Endothelial cell of hepatic sinusoid (primary cell): ENCODE results near the gene ASCC2.

Experiments
- in situ Hi-C: cut with HindIII; loops from 2 replicates; pipeline ENCODE4 v1.10.0; 2017; ENCODE audit warnings: low sequenced_read_pairs

The ASCC2 gene

DNA sequence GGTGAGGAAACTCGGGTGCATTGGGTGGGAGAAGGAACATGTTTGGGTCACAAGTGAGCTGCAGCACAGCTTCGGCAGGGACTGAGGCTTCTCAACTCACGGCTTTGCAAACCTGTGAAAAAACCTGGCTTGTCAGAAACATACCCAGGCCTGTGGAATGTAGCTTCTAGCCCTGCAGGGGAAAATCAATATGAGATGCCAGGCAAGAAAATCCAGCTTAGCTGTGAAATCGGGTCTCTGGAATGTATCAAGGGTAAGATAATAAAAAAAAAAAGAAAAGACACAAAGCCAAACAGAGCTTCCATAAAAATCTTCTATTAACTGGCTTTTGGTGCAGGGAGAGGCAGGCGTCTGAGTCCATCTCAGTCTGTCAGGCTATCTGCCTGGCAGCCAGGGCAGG lies 42.4 kb downstream of the ASCC2 start:
- in situ Hi-C loops = no loop called here

DNA sequence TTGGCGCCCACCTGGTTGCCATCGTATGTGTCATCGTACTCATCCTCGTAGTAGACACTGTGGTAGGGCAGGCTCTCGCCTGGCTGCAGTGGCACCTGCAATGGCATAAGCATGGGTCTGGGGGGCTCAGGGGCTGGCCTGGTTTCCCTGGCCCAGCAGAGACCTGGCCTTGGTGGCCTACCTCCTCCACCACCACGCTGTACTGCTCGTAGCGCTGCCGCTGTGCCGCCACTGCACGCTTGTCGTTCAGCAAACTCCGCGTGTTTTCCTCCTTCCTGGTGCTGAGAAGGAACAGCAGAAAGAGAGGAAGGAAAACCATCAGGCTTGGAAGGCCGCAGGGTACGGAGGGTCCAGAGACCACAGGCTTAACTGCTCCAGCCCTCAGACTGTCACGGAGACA lies 44.7 kb downstream of the ASCC2 start:
- in situ Hi-C loops = no loop called here

DNA sequence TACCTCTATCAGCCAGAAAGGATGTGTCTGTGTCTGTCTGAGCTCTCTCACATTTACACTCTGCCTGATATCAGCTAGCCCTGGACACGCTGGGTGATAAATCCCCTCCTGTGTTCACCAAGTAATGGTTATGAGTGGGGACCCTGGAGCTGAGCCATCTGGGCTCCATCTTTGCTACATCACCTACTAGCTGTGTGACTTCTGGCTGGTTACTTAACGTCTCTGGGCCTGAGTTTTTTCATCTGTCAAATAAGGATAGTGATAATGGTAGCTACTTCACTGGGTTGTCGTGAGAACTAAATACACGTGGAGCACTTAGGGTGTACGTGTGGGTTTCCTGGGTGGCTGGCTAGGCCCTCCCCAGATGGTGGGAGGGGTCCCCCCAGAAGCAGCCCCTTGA lies 48.0 kb downstream of the ASCC2 start:
- in situ Hi-C loops = no loop called here

DNA sequence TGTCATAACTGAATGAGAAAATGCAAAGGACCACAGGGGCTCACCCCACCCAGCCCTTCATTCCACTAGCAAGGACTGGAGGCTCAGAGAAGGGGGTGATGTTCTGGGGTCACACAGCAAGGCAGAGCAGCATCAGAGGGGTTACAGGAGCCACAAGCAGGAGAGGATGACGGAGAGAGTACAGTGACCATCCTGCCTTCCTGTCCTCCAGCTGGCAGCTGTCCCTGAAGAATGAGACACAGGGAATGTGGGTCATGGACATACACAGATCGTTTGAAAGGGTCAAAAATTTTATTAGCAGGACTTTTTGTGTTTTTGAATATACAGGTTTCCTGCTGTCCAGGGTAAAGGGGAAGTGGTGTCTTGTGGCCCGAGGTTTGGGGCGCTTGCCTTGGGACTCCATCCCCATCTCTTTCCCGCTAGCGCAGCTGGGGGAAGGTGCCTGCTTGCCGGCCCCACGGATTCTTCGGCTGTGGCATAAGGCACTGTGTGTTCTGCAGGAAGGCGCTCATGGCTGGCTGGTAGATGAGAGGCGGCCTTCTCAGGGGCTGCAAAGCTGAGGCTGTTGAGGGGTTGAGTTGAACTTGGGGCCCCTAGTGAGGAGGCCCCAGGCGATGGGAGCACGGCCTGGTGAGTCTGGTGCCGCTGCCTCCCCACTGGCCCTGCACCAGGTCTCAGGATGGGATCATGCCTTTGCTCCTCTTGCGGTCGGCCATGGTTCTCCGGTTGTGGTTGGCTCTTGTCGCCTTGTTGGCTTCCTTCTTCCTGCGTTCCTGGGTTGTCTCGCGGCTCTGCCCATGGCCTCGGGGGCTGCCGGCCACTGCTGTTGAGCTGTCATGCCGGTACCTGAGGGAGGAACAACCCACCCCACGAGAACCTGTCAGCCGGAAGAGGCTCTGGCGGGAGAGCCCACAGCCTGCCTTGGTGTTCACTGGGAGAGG lies 49.5 kb downstream of the ASCC2 start:
- in situ Hi-C loops = no loop called here

DNA sequence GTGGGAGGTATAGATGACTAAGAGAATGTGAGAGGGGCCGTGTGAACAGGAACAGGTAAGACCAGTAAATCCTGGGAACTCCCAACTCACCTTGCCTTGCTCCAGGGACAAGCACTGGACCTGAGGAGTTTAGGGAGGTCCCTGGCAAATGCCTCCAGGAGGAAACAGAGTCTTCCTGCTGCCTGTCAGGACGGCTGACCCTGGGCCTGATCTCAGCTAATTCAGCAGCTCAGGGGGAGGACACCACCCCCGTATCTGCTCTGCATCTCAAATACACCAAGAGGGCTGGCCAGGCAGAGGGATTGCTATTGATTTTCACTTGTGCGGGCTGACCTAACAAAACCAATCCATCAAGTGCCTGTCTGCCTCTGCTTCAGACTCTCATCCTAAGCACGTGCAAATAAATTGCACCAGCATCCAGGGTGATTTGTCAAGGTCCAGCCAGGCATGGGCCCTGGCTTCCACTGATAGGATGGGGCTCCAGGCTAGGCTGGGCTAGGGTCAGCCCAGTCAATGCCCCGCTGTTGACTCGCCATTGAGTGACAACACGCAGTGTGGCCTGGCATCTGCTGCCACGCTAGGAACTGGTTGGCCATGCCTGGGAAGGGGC lies 50.6 kb downstream of the ASCC2 start:
- in situ Hi-C loops = no loop called here

DNA sequence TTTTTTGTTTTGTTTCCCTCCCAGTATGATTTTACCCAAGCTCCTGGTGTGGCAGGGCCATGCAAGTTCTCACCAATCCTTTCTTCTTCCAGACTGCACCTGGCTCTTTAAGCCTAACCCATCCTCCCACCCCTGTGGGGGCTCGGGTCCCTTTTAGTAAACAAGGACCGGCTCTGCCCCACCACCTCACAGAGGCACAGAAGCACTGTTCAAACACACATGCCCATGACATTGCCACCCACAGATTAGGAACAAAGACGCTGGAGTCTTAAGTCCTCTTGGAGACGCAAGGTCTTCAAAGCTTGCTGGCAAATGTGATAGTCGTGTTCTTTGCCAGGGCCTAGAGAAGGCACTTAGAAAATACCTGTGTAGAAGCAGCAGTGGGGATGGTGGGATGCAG lies 52.0 kb downstream of the ASCC2 start:
- in situ Hi-C loops = no loop called here

DNA sequence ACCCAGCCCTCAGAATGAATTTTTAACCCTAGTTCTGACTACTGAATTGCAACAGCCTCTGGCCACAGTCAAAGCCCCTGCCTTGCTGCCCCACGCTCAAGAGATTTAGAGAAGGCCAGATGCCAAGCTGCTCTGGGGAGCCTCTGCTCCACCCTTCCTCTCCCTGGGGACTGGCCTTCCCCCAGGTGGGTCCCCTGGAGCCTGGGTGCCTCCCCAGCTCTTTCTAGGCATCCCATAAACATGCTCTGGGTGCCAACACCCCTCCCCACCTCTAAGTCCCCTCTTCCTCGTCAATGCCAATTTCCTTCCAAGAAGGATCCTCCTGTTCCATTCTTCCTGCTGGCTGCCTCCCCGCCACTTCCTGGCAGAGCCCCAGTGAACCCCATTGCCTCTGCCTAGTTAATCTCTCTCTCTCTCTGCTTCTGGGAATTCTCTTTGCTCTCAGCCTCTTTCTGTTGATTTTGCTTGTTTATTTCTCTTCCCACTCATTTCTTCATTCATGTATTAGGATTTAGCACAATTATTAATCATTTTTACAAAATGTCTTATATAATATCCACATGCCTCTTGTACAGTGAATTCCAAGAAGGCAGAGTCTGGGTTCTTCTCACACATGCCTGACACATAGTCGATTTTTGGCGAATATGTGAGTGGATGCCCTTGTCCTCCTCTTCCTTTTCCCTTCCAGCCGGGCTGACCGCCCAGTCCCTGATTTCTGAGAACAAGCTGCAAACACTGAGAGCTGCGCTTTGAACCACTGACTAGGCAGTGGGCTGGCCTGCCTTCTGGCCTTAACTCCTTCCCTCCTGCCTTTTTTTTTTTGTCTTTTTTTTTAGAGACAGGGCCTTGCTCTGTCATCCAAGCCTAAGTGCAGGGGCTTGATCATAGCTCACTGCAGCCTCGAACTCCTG lies 53.4 kb downstream of the ASCC2 start:
- in situ Hi-C loops = loop anchor here (5.0 kb wide), 1 partner anchor 67 kb away; no protein-coding TSS in a partner anchor

DNA sequence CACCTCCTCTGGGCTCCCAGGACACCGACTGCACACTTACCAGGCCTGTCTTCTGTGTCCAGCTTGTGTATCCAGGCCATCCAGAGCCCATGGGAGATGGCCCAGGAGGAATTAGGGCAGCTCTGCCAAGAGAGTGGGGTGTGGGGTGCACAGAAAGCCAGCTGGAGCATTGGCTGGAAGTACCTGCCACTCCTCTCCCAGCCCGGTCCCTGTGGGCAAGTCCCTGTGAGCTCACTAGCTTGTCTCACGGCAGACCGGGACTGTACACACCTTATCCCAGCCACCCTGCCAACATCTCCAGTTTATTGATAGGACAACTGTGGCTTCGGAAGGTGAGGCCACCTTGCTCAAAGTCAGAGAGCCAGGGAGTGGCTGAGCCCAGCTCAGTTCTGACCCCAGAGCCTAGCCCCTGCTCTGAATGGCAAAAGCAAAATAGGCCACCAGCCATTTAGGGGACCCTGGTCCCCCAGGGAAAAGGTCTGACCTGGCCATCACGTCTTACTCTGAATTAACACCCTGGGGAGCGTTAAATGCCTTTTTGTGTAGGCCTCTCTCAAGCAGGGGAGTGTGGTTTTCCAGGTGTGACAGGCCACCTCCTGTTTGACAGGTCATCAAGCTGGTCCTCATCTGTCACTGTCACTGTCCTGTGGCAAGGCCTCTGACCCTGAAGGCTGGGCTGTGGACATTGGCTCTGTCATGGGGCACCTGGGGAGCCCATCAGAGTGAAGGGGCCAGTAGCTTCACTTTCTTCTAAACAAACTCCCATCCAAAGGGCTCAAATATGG lies 55.8 kb downstream of the ASCC2 start:
- in situ Hi-C loops = loop anchor here (5.0 kb wide), 1 partner anchor 65 kb away; no protein-coding TSS in a partner anchor

DNA sequence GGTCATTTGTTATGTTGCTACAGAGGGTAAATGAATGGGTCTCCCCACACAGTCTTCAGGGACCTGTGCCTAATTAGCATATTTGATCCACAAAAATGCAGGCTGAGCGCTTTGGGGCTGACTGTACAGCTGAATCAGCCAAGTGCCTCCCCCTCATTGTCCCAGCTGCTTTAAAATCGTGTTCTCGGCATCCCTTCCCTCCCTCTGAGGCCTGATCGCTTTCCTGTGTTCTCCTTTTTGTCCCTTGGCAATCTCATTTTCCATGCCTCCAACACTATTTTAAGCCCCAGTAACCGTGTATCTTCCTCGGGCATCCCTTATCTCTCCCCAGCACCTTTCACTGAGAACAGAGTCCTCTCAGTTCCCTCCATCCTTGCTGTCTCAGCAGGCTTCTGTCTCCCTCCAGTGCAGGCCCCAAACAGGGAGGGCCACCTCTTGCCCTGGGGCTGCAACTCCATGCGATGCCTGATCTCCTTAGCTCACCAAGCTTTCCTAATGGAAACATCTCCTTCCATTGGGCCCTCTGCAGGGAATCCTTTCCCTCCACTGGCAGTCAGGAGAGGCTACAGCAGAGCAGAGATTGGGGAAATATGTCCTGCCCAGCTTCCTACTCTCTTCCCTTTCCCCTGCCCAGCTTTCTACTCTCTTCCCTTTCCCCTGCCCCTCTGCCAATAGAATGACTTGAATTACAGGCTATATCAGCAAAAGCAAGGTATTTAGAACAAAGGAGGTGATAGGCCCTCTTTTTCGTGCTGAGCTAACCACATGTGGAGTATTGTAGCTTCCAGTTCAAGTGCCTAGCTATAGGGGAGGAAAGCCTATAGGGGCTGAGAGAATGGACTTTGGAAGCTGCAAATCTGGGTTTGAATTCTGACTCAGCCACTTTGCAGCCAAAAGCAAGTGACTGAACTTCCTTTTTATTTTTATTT lies 57.1 kb downstream of the ASCC2 start:
- in situ Hi-C loops = loop anchor here (5.0 kb wide), 1 partner anchor 64 kb away; no protein-coding TSS in a partner anchor

DNA sequence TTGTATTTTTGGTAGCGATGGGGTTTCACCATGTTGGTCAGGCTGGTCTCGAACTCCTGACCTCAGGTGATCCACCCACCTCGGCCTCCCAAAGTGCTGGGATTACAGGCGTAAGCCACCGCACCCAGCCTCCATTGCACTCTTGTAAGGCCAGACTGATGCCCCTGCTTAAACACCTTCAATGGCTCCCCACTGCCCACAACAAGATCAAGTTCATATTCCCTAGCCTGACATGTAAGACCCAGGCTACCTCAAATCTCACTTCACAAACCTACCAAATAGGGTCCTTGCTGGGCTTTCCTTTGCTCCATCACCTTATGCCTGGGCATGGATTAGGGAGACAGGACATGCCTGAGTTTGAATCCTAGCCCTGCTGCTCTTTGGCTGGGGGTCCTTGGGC lies 57.9 kb downstream of the ASCC2 start:
- in situ Hi-C loops = loop anchor here (5.0 kb wide), 1 partner anchor 63 kb away; no protein-coding TSS in a partner anchor

DNA sequence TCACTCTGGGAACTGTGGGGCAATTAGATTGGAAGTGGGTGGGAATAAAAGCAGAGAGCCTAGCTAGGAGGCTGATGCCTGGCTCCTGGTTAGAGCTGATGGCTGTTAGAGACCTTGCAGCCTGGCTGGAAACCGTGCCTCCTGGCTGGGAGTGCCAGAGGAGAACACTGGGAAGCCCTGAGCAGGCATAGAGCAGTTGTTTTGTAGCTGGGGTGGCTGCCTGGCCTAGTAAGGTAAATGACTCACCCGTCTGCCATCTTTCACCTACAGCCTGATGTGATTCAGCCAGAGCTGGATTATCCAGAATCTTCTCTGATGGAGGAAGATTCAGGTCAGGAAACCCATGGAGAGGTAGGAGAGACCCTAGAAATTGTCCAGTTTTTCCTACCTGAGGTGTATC lies 64.8 kb downstream of the ASCC2 start:
- in situ Hi-C loops = no loop called here

DNA sequence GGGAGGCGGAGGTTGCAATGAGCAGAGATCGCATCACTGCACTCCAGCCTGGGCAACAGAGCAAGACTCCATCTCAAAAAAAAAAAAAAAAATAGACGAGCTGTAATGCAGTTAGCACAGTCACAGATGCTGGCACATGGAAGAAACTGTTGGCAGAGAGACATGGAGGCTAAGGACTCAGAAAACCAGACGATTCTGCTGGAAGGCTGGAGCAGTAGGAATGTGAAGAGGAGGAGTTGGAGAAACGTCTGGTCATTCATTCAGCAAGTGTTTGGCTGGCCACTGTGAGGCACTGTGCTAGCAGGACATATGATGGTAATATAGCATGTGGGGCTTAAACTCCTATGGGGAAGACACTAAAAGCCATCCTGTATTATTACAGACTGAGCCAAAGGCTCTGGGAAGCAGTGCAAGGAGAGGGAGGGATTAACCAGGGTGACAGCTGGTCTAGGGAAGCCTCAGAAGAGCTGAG lies 65.9 kb downstream of the ASCC2 start:
- in situ Hi-C loops = no loop called here

DNA sequence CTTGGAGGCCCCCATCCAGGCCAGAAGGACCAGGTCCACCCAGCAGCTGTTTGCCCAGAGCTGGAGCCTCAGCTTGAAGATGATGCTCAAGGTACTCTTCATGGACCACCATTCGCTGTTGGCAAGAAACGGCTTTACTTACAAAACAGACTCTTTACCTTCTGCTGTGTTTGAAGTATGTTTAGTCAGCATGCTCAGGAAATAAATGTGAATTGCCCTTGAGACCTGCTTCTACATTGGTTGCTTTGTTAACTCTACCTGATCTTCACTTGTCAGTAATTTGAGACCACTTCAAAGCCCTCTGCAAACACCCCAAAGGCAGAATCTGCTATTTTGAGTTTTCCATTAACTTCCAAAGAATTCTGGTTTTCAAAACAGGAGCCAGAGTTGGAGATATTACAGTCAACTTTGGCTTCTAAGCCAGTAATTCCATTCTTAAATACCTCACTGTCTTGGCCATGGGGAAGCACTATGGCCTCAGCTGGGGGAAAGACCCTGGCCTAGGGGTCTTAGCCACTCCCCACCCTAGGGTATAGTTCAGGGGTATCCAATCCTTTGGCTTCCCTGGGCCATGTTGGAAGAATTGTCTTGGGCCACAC lies 68.3 kb downstream of the ASCC2 start:
- in situ Hi-C loops = no loop called here

DNA sequence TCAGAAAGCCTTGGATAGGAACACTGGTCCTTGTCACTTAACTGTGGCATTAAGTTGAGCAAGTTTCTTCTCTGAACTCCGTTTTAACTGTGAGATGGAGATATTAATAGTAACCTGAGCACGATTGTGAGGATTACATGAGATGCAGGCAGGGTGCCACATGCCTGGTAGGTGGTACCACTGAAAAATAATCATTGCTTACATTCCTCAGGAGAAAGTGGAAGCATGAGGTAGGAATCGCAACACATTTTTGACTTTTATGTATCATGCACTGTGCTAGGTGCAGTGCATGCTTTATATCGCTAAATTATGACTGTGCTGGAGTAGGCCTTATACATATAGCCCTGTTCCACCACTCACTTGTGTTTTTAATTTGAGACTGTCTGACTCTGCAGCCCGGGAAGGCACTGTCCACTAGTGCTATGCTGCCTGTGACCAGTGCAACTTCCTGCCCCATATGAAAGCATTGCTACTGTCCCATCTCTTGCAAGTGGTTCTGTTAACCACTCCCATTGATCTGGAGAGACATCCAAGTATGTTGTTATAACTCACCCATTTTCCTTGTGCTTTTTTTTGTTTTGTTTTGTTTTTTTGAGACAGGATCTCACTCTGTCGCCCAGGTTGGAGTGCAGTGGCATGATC lies 69.9 kb downstream of the ASCC2 start:
- in situ Hi-C loops = no loop called here

DNA sequence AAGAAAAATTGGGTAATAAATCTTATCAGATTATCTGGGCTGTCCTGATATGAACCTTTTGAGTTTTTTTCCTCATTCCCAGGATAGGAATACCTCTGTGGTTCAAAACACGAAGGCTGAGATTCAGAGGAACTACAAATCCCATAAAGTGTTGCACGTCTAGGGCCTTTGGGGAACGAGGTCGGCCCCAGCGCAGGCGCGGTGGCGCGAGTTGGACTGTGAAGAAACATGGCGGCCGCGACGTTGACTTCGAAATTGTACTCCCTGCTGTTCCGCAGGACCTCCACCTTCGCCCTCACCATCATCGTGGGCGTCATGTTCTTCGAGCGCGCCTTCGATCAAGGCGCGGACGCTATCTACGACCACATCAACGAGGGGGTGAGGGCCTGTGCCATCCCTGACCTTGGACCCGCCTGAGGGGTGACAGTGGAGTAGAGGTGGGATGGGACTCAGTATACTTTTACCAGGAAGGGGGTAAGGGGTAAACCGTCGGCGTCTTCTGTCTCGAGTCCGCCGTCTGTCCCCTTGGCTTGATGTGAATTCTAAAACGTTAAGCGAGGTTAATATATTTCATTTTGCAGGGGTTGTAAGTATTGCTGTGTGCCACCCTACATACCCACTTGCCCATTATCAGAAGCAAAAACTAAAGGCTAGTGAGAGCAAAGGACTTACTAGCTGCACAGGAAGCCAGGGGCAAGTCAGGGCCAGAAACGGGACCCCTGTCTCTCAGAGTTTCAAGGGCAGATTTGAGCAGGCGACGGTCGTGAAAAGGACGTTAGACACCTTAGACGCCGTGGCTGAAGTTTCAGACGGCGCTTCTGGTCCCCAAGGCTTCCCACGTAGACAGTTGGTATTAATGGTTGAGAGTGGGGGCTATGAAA lies 70.7 kb downstream of the ASCC2 start, which contains the start of gene UQCR10:
UQCR10 (plus strand) TSS at position 199 of the 881 bp plus-strand sequence; CDS start at position 229, 30 bp downstream.
- in situ Hi-C loops = no loop called here

DNA sequence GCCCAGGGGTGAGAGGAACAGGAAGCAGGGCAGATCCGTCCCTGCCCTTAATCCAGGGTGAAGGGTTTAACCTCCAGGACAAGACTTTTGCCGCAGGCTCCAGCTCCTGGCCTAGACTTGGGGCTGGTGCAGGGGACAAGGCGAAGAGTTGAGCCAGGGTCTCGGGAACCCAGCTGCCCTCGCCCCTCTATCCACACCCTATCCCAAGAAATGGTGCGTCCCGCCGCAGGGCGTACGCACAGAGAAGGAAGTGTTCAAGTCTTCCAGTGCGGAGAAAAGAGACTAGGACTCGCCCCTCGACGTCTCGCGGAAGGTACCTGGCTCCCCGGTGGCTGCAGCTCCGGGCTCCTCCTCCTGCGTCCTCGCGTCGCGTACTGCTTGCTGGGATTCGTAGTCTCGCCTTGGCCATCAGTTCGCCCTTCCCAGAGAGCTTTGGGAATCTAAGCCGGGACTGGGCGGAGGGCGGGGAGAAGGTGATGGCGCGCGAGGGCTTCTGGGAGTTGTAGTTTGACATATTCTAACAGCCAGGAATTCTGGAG lies 71.4 kb downstream of the ASCC2 start, which contains the start of gene ZMAT5:
ZMAT5 (minus strand) TSS at position 376 of the 539 bp plus-strand sequence. CDS start 18,463 bp downstream, outside the sequence.
- in situ Hi-C loops = no loop called here
